HG02981 (cell line): ENCODE data around the gene SART3.

Source experiments
- ATAC-seq: cut with Tn5 transposase; IDR thresholded peaks from one replicate; pipeline ENCODE4 v1.9.1; 2021; ENCODE audit warnings: mild to moderate bottlenecking, moderate library complexity; ENCODE audit not compliant: unreplicated experiment

The SART3 gene

GRCh38 chr12:108526482-108527165 lies 34.3 kb downstream of the SART3 start:
- ATAC-seq: no peak

- ATAC-seq: no peak
These were observed 35.3 kb downstream of the SART3 start for GRCh38 chr12:108525681-108526080.

GRCh38 chr12:108523365-108523764 lies 37.6 kb downstream of the SART3 start:
- ATAC-seq: no peak

GRCh38 chr12:108519558-108519957 lies 41.4 kb downstream of the SART3 start:
- ATAC-seq: no peak

GRCh38 chr12:108518716-108519496 lies 42.1 kb downstream of the SART3 start:
- no peak for ATAC-seq

- no peak for ATAC-seq
These were observed 42.8 kb downstream of the SART3 start for GRCh38 chr12:108518101-108518715.

- no peak for ATAC-seq
These were observed 43.5 kb downstream of the SART3 start for GRCh38 chr12:108517288-108518100.

- ATAC-seq: no peak
These were observed 44.3 kb downstream of the SART3 start for GRCh38 chr12:108516511-108517275.

- no peak for ATAC-seq
These were observed 45.1 kb downstream of the SART3 start for GRCh38 chr12:108515916-108516315.

GRCh38 chr12:108514973-108515814 lies 45.8 kb downstream of the SART3 start, which contains the start of gene FICD:
Gene FICD, plus strand, starts transcription at chr12:108515277. Its CDS starts 1,696 bp downstream, at chr12:108516973.
- peak; percentile 79 for ATAC-seq

GRCh38 chr12:108514468-108514972 lies 46.5 kb downstream of the SART3 start:
- ATAC-seq: no peak

- ATAC-seq: no peak
These were observed 49.1 kb downstream of the SART3 start for GRCh38 chr12:108511633-108512540.

GRCh38 chr12:108510836-108511235 lies 50.1 kb downstream of the SART3 start:
- no peak for ATAC-seq

GRCh38 chr12:108509806-108510205 lies 51.2 kb downstream of the SART3 start:
- ATAC-seq: no peak

GRCh38 chr12:108507971-108508642 lies 52.9 kb downstream of the SART3 start:
- no peak for ATAC-seq

- ATAC-seq: no peak
These were observed 55.8 kb downstream of the SART3 start for GRCh38 chr12:108505129-108505528.

GRCh38 chr12:108502922-108503321 lies 58.1 kb downstream of the SART3 start:
- no peak for ATAC-seq

- ATAC-seq: no peak
These were observed 62.8 kb downstream of the SART3 start for GRCh38 chr12:108498136-108498535.
